Stimulated activated CD4-positive, alpha-beta T cell treated with anti-CD3 and anti-CD28 coated beads, Interleukin-4, amount 100 ng/mL, for 24 hours (primary cell): ENCODE data around the gene MEGF6.

Experiments used
- DNase-seq: peaks from one replicate; pipeline ENCODE4 v3.0.0-alpha.2; 2020

The MEGF6 gene

DNA sequence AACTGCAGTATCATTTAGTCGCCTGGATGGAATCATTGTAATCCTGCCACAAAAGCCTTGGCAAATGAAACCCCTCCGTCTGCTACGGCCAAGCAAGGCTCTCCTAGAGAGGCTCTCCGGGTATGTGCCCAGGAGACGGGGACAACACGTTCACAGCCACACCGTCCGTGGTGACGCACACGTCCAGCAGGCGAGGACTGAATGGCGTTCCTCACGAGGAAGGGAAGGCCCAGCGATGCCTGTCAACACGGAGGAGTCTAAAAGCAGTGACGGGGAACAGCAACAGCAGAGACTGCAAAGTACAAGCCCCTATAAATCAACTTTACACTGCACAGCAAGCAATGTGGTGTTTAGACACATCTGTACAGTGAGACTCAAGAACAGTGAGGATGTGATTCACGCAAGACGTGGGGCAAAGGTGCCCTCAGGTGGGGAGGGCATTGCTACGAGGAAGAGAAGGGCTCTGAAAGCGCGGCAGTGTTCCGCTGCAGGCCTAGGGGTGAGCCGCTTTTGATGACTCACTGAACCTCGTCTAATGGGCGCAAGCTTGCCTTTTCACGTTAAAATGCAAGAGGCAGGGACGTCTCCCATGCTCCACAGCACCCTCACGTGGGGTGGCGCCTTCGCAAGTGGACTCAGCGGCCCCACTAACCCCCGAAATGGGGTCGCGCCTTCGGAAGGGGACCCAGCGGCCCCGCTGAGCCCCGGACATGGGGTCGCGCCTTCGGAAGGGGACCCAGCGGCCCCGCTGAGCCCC lies 31.8 kb upstream of the MEGF6 start:
- DNase-seq, result no peak

DNA sequence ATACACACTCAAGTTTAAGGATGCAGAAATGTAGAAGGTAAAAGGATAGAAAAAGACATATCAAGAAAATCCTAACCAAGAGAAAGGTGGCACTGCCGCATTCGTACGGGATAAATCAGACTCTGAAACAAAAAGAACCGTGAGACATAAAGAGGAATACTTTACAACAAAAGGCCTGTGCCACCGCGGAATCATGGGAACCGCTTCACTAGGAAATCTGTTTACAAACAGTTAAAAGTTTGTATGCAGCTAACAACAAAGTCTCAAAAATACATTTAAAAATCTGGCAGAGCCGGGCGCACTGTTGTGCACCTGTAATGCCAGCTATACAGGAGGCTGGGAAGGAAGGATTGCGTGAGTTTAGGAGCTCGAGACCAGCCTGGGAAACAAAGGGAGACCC lies 30.5 kb upstream of the MEGF6 start:
- no peak for DNase-seq

DNA sequence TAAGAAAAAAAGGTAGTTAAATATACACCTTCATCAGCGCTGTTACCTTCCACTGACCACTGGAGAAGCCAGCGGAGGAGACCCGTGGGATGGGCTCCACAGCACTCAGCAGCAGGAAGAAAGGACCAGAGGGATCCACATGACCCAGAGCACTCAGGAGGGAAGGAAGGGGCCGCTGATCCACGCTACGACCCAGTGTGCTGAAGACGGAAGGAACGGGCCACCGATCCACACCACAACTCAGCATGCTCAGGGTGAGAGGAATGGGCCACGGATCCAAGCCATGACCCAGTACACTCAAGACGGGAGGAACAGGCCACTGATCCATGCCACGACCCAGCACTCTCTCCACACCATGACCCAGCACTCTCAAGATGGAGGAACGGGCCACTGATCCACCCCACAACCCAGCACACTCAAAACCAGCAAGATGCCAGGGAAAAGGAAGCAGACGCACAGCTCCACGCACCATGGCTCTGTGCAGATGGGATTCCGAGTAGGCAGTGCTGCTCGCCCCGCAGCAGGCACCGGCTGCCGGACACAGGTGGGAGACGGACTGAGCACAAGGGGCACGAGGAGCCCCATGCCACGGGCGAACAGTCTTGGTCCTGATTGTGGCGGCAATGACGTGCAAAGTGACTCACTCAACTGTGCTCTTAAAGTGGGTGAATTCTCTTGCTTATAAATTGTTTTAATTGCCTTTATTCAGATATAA lies 29.9 kb upstream of the MEGF6 start:
- DNase-seq, result no peak

DNA sequence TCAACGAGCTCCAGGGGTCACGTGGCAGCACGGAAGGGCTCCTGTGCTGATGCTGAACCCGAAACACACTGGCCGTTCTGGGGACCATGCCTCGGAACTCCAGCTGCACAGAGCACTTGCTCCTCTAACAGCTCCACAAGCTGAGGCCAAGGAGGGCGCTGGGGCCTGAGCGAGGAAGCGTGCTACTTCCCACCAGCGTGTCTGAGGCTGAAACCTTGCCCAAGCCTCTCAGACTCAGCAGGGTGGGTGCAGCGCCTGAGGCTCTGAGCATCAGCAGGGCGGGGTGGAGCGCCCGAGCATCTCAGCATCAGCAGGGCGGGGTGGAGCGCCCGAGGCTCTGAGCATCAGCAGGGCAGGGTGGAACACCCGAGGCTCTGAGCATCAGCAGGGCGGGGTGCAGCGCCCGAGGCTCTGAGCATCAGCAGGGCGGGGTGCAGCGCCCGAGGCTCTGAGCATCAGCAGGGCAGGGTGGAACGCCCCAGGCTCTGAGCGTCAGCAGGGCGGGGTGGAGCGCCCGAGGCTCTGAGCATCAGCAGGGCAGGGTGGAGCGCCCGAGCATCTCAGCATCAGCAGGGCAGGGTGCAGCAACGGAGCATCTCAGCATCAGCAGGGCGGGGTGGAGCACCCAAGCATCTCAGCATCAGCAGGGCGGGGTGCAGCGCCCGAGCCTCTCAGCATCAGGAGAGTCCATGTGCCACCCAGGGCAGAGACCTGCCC lies 29.0 kb upstream of the MEGF6 start:
- DNase-seq, result no peak

DNA sequence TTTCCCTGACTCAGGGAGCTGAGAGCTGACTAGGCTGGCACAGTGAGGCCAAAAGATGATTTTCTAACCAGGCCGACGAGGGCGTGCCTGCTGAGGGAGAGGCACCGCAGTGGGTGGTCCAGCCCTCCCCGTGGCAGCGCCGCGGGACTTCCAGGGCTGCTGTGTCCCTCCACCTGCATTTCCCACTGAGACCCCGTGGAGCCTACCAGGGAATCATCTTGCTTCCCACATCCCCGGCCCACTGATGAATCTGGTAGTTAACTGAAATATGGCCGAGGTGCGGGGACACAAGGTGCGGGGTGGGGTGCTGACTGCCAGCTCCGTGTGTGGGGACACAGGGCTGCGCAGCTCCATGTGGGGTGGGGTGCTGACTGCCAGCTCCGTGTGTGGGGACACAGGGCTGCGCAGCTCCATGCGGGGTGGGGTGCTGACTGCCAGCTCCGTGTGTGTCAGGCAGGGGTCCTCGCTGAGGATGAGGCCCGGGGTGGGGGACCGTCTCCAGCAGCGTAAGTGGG lies 28.1 kb upstream of the MEGF6 start:
- no peak for DNase-seq

DNA sequence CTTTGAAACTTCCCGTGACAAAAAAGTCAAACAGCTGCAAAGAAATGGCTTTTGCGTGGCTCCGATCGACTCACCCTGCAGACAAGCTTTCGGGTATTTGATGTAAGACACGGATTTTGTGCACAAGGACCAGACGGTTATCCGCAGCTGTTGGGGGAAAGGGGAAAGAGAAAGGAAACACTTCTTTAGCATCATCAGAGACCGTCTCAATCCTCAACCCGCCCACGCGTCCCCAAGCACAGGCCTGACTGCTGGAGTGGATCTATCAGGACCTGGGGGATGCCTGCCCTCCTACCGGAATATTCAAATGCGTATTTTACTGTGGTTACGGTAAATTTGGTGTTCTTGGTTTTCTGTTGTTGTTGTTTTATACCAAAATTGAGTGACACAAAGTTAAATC lies 27.4 kb upstream of the MEGF6 start:
- no peak for DNase-seq

DNA sequence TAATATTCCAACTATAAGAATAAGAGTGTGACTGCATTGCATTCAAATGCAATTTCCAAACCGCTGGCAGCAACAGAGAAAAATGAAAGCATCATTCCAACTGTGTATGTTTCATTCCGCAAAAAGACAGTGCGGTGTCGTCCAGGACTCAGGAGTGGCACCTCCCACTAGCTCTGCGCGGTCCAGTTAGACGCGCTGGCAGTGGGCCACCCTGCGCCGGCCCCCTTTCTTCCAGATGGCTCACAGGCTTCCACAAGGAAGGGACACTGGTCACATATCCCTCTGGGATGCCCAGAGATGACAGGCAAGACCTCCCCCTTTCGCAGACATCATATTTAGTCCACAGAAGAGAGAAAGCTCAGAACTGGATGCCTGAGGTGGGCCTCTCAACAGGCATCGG lies 26.7 kb upstream of the MEGF6 start:
- no peak for DNase-seq

DNA sequence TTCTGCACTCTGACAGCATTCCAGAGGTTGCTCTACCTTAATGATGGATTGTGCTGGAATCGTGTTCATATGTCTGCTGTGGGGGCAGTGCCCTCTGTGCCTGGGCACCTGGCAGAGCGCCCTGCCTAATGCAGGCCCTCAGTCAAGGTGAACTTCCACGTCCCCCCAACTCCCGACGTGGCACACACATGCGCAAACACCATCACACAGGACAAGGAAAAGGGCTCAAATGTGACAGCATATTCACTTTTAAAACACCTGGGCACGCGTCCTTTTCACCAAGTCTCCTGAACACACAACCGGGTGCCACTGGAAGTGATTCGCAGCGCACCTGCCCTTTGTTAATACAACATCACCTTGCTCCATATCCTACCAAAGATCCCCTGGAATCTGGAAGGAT lies 25.2 kb upstream of the MEGF6 start:
- no peak for DNase-seq

DNA sequence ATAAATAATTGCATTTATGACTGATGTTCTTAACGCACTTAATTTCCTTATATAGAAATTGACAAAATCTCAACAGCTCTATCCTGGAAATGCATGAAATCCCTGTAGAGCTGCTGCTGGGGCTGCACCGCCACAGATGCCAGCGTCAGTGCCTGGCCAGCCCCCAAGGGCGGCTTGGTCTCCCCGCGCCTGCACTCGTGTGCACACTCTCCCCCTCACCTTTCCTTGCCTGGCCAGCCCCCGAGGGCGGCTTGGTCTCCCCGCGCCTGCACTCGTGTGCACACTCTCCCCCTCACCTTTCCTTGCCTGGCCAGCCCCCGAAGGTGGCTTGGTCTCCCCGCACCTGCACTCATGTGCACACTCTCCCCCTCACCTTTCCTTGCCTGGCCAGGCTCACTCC lies 24.8 kb upstream of the MEGF6 start:
- DNase-seq, result no peak

DNA sequence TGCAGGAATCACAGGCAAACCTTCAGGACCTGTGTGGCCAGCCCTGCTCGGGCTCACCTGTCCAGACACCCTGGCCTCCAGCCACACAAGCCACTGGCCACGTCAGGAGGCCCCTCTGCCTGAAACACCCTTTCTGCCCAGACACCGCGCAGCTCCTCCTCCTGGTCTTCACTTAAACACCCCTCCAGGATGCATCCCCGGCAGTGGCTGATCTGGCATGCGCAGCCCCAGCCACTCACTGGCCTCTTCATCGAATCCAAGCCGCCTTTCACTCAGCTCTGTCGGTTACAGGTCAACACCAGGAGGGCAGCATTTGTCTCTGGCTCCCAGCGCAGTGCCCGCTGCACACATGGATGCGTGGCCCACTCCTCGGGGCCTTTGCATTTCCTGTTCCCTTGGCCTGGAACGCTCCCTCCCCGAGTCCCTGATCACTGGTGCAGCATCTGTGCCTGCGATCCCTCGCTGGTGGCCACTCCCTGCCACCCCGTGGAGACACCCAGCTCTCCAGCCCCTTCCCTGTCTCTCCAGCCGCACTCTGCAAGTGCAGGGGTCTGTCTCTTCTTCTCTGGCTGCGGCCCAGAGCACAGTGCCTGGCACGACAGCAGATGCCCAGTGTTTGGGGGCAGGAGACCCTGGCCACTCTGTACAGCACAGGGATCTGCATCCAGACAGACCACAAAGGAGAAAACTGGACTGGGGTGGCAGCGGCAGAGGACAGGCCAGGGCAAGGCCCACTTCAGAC lies 22.9 kb upstream of the MEGF6 start:
- DNase-seq, result no peak

DNA sequence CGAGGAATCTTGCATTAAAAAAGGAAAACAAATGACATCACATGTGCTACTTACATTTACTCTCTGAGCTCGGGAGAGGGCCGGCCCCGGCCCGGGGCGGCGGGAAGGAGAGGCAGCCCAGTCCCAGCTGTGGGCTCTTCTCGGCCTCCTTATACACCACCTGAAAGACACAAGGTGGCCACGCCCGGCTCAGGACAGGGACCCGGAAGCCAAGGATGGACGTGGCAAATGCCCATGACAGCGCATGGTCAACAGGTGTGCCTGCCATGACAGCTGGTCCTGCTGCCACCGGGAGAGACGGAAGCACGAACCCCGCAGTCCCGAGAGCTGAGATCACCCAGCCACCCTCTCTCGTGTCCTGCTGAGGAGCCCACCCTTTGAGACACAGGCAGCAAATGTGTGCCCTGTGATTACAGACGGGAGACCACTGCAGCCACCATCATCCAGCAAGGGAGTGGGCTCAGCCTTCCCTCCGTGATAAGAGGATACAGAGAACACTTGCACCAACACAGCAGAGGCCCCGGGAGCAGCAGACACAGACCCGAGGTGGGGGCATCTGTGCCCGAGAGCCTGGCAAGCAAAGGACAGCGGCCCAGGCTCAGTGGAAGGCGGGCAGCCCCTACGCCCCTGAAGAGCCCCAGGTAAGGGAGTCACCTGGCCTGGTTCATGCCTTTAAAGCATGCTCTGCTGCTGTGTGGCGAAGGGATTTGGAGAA lies 22.2 kb upstream of the MEGF6 start:
- DNase-seq, result no peak

DNA sequence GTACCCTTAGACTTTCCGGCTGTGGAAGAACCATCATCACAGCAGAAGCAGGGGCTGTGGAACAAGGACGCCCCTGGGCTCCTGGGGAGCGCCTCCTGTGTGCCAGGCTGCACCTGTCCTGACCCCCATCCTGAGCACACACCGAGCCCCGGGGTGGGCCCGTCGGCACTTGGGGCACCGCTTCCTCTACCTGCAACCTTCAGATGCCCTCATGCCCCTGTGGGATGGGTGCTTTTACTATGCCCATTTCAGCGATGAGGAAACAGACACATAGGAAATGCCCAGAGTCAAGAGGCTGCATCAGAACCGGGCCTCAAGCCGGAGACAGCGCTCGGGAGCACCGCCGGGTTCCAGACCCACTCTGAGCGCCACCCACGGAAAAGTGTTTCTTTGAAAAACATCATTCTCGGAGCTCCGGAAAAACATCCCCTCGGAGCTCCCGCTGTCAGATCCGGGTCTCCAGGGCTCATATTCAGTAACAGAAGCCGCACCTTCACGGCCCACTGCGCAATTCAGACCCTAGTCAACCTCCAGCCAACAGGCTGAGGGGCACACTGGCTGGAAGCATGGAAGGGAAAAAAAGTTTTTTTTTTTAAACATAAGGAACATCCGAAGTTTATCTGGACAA lies 21.5 kb upstream of the MEGF6 start:
- DNase-seq, result no peak

DNA sequence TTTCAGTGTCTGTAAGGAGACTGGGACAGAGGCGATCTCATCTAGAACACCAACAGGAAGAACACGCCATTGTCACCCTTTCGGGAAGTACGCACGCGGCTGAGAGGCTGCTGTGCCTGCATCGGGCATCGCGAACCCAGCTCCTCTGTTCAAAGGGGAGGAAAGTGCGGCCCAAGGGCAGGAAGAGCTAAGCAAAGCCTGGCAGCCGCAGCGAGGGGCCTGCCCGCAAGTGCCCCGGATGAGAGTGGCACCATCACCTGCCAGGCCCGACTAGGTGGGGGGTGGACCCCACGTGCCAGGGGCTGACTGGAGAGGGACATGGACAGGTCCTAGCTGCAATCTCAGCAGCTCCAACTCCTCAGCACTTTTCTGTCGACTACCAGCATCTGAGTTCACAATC lies 21.0 kb upstream of the MEGF6 start:
- DNase-seq, result no peak

DNA sequence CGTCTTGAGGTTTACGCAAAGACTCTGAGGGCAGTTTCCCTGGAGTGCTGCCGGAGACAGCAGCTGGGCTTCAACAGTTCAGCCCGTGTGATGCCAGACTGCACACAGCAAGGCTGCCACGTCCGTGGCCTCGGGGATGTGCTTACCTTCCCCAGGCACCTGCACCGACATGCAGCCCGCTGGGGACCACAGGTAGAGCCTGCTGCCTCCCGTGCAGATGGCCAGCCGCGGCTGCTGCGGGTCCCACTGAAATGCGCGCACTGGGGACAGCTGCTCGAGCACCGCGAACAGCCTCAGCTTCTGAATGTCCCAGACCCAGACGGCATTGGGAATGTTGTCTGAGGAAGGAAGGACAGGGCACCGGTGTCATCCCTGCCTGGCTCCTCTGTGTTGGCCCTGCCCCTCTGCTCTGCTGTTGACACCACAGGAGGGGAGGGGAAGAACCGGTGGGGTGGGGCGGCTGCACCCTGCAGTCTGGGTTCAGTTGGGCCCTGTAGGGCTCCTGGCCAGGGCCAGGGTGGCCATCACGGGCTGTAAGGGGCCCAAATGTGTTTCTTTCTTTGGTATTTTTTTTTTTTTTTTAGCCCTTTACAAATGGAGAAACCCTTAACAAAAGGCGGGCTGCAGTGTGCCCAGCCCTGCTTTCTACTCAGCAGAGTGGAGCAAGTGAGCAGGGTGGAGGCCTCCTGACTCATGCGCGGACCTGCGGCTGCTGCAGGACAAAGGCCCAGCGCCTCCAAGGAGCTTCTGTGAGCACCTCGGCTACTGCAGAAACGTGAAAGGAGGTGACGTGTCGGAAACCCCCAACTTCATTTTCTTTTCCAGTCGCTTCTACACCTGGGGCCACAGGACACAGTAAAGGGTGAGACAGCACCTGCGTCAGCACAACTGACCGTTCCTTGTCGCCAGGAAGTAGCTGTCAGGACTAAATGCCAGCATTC lies 20.3 kb upstream of the MEGF6 start:
- no peak for DNase-seq

DNA sequence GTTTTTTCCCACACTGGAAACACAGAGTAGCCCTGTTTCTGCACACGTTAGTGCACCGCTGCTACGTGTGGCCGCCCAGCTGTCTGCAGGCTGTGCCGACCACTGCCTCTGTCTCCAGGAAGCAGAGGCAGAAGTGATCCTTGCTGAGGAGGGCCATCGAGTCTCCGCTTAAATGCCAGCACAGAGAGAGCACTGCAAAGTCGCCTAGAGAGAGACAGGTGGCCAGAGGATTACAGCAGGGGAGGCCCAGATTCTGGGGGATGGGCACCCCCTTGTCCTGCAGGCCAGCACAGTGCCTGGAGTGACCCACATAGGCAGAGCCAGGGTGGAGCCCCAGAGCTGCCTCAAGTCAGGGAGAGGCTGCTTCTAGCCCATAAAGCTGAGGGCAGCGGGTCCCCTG lies 19.6 kb upstream of the MEGF6 start:
- DNase-seq, result no peak

DNA sequence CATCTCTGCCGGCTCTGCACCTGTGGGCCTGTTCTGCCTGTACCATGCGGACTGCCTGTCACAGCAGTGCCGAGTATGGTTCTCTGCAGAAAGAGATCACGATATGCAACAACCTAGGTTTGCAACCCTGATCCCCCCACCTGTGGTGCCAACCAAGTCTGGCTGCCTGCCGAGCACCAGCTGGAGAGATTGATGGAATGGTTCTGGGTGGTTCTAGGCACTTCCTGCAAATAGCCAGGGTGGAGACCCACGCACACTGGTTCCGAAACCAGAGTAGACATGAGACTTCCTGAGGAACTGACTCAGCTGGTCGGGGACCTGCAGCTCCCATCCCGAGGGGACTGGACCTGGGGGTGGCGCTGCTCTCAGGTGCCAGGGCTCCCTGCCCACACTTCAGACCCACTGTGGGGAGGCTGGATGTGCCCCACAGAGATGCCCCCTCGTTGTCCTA lies 18.9 kb upstream of the MEGF6 start:
- no peak for DNase-seq

DNA sequence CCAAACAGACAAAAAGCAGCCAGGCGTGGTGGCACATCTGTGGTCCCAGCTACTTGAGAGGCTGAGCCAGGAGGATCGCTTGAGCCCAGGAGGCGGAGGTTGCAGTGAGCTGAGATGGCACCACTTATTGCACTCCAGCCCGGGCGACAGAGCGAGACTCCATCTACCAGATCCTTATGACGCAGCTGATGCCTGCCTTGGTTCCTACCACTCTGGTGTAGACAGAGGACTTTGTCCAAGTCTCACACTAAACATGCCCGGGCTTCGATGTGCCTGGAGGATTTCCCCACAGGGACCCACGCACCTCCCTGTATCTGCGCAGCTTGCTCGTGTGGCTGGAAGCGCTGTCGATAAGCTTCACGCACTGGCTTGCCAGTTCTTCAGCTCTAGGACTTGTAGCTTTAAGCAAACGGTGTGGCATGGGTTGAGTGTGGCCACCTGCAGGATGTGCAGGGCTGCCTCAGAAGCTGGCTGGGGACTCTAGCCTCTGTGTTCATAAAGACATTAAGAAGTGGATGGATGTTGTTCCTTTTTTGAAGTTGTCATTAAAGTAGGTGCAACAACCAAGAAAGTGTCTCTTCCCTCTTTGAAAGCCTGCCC lies 18.4 kb upstream of the MEGF6 start:
- no peak for DNase-seq

DNA sequence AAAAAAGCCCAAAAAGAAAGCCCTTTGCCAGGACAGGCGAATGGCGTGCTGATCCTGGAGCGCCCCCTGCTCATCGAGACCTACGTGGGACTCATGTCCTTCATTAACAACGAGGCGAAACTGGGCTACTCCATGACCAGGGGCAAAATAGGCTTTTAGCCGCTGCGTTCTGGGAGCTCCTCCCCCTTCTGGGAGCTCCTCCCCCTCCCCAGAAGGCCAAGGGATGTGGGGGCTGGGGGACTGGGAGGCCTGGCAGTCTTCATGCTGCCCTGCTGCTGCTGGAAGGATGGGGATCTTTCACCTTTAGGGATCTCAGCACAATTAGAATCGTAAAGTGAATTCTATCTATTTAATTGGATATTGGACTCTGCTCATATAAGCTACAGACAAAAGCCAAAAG lies 17.1 kb upstream of the MEGF6 start:
- DNase-seq, result no peak

DNA sequence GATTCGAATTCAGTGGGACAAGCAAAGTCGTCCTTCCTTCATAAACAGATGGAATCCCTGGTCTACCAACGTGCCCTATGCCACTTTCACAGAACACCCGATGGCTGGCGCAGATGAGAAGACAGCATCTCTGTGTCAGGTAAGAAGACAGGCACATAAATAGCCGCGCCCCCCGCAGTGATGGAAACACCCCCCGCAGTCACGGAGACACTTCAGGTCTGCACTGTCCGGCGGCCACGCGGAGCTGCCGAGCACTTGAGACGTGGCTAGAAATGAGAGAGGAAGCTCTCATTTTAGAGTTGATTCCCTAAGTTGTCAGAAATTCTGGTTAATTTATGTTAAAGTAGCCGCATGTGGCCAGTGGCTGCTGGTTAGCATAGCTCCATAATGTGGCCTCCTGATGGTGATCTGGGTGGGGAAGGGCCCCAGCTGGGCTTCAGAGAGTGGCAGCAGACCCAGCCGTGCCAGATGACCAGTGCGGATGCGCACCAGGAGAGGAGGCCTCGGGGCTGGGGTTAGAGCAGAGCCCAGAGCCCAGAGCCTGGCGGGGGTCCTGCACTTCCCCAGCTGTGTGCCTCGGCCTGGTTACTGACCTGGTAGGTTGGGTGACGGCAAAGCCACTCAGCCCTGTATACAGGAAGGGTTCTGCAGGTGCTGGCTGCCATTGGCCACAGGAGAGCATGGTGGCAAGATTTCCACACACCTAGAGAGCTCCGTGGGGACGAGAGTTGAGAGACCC lies 16.4 kb upstream of the MEGF6 start:
- no peak for DNase-seq

DNA sequence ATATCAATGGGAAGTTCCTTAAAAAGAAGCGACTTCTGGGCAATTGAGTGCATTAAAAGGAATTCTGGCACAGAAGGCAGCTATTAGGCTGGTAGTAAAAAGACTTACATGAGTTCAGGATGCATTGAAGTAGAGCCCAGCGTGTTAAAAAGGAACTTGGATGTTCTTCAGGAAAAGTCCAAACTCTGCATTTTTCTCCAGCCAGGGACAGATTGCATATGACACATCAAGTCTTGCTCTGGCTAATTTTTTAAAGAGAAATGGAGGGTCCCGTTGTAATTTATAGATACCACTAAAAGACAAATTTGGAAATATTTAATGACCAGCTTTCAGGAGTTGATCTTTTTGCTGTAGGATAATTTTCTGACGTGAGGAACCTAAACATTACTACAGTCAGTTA lies 14.7 kb upstream of the MEGF6 start:
- no peak for DNase-seq
